HG02759 (cell line): ENCODE data around the gene BLM.

ENCODE experiments used
- ATAC-seq: cut with Tn5 transposase; IDR thresholded peaks from one replicate; pipeline ENCODE4 v1.9.1; 2021; ENCODE audit warnings: mild to moderate bottlenecking, moderate library complexity; ENCODE audit not compliant: unreplicated experiment

Gene BLM

GRCh38 chr15:90780916-90781315 lies 63.8 kb downstream of the BLM start:
- no peak for ATAC-seq

- no peak for ATAC-seq
Measured at GRCh38 chr15:90782442-90782841, 65.3 kb downstream of the BLM start.

- ATAC-seq, result no peak
Measured at GRCh38 chr15:90787881-90788280, 70.7 kb downstream of the BLM start.

- ATAC-seq, result no peak
Measured at GRCh38 chr15:90789462-90789861, 72.3 kb downstream of the BLM start.

- ATAC-seq, result no peak
Measured at GRCh38 chr15:90790057-90790456, 72.9 kb downstream of the BLM start.

GRCh38 chr15:90790561-90790960 lies 73.4 kb downstream of the BLM start:
- no peak for ATAC-seq

GRCh38 chr15:90794538-90794937 lies 77.4 kb downstream of the BLM start:
- ATAC-seq, result no peak

- ATAC-seq, result no peak
Measured at GRCh38 chr15:90799639-90800170, 82.6 kb downstream of the BLM start.

- no peak for ATAC-seq
Measured at GRCh38 chr15:90801803-90802202, 84.7 kb downstream of the BLM start.

- no peak for ATAC-seq
Measured at GRCh38 chr15:90807074-90807785, 90.1 kb downstream of the BLM start.

GRCh38 chr15:90807786-90808086 lies 90.6 kb downstream of the BLM start:
- ATAC-seq, result no peak

GRCh38 chr15:90808517-90809235 lies 91.5 kb downstream of the BLM start:
- ATAC-seq, result no peak

GRCh38 chr15:90809536-90809935 lies 92.4 kb downstream of the BLM start:
- ATAC-seq, result no peak

- ATAC-seq, result no peak
Measured at GRCh38 chr15:90810354-90810753, 93.2 kb downstream of the BLM start.

- no peak for ATAC-seq
Measured at GRCh38 chr15:90812171-90812957, 95.2 kb downstream of the BLM start.

- ATAC-seq, result no peak
Measured at GRCh38 chr15:90812958-90813265, 95.8 kb downstream of the BLM start.

- no peak for ATAC-seq
Measured at GRCh38 chr15:90813796-90814190, 96.6 kb downstream of the BLM start.

- ATAC-seq, result no peak
Measured at GRCh38 chr15:90814191-90814821, 97.2 kb downstream of the BLM start.

GRCh38 chr15:90816401-90817116 lies 99.4 kb downstream of the BLM start:
- no peak for ATAC-seq

- no peak for ATAC-seq
Measured at GRCh38 chr15:90817117-90818057, 100.2 kb downstream of the BLM start.
